Left ventricle myocardium inferior (tissue), 1 donor: ENCODE data around the gene SURF6. TPM values are rescaled to one million over a fixed set of nuclear protein-coding genes. Genes with fewer than 3 reads are reported as not detected.

Experiments used
- DNase-seq: peaks from one replicate; pipeline ENCODE4 v3.0.0-alpha.2; 2020
- H3K27ac ChIP-seq: fragments of 200-600 bp; replicated peaks from 2 replicates; pipeline ENCODE4 v1.8.0; 2021
- H3K27me3 ChIP-seq: fragments of 200-600 bp; 2 replicates; pipeline ENCODE4 v1.8.0; 2021; ENCODE audit warnings: low read depth
- H3K36me3 ChIP-seq: fragments of 200-600 bp; 2 replicates; pipeline ENCODE4 v1.8.0; 2021
- H3K4me1 ChIP-seq: fragments of 200-600 bp; 2 replicates; pipeline ENCODE4 v1.8.0; 2021
- H3K4me3 ChIP-seq: fragments of 200-600 bp; 2 replicates; pipeline ENCODE4 v1.8.0; 2021; ENCODE audit warnings: mild to moderate bottlenecking, moderate library complexity
- H3K9me3 ChIP-seq: fragments of 200-600 bp; replicated peaks from 2 replicates; pipeline ENCODE4 v1.8.0; 2021
- CTCF ChIP-seq: fragments of 200-600 bp; IDR thresholded peaks from 2 replicates; pipeline ENCODE4 v1.8.0; 2021; ENCODE audit warnings: antibody characterized with exemption, mild to moderate bottlenecking, borderline replicate concordance
- intact Hi-C: fragments of 100-400 bp; cut with micrococcal nuclease; formaldehyde crosslinking; loops from one replicate; pipeline ENCODE4 v1.11.0; 2022
- total RNA-seq: library from RNA; stranded (reverse); fragmentation: NEBNext Ultra II Directional; extraction: Animal tissue kit (Norgen Biotek cat#: 25700); gene quantifications from one replicate; pipeline ENCODE4 v1.2.1, GENCODE V29; 2021
- donor health status: DM: no; HTN: yes; CAD: no; lungs with severe emphysema.

SURF6 gene
- total RNA-seq, 1 donor from 2014 or later = 11.6 TPM

DNA sequence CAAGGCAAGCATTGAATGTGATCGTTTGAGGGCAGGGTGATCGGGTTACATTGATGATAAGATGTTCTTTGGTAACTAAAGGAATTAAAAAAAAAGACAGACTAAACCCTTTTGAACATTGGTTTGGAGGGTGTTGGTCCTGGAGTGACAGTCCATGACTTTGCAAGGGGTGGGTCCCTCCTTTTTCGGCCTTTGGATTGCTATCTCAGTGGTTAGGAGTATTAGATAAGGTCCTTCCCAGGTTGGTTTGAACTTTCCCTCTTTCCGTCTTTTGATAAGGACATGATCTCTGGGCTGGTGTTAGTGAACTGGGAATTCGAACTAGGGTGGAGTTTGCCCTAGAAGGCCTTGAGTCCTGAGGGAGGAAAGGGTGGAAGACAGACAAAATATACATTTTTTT lies 55.6 kb downstream of the SURF6 start:
- H3K9me3 ChIP-seq = no peaks in the 10 kb centered on the region
- TF ChIP-seq CTCF = no peak
- no peak for DNase-seq
- no peak overlapping the region for H3K27ac ChIP-seq
- no peak overlapping the region for H3K4me3 ChIP-seq
- no peaks in the 10 kb centered on the region for H3K36me3 ChIP-seq
- peaks cover 70% of the 10 kb centered on the region for H3K27me3 ChIP-seq
- H3K4me1 ChIP-seq = peaks cover 8% of the 10 kb centered on the region
- intact Hi-C loops = no loop called here

Other genes with a start within 250 kb of the SURF6 start
- 24.6 TPM for gene RALGDS, start 214.9 kb downstream of the SURF6 start, total RNA-seq
- 6.3 TPM for gene GBGT1, start 172.3 kb downstream of the SURF6 start, total RNA-seq
- not detected for gene OBP2B, start 126.9 kb downstream of the SURF6 start, total RNA-seq
- 2.3 TPM for gene ABO, start 61.0 kb downstream of the SURF6 start, total RNA-seq
- 18.4 TPM for gene MED22, start 11.9 kb upstream of the SURF6 start, total RNA-seq
- gene RPL7A, start 12.0 kb upstream of the SURF6 start, total RNA-seq = 859 TPM
- gene SURF1, start 20.3 kb upstream of the SURF6 start, total RNA-seq = 60.7 TPM
- 17.4 TPM for gene SURF2, start 20.4 kb upstream of the SURF6 start, total RNA-seq
- 61.9 TPM for gene SURF4, start 39.9 kb upstream of the SURF6 start, total RNA-seq
- not detected for gene STKLD1, start 40.2 kb upstream of the SURF6 start, total RNA-seq
- 16.5 TPM for gene REXO4, start 81.8 kb upstream of the SURF6 start, total RNA-seq
- gene ADAMTS13, start 86.2 kb upstream of the SURF6 start, total RNA-seq = 3.1 TPM
- 11.5 TPM for gene CACFD1, start 123.8 kb upstream of the SURF6 start, total RNA-seq
- gene SLC2A6, start 142.9 kb upstream of the SURF6 start, total RNA-seq = 2.0 TPM
- not detected for gene MYMK, start 188.8 kb upstream of the SURF6 start, total RNA-seq
- gene ADAMTSL2, start 198.5 kb upstream of the SURF6 start, total RNA-seq = 6.0 TPM